HepG2 (cell line): ENCODE results near the gene PRKAG1. TPM values are rescaled to one million over a fixed set of nuclear protein-coding genes. Genes with fewer than 3 reads are reported as not detected.

Experiments used
- ATAC-seq: fragments of 200-7000 bp; cut with Tn5 transposase; 3 replicates; pipeline ENCODE4 v1.9.1; 2020; ENCODE audit warnings: mild to moderate bottlenecking, moderate library complexity
- BruUV-seq: library from RNA; stranded (reverse); fragments of 400-500 nt; replicated peaks from 2 replicates; lab custom pipeline; 2021; lab: Mats Ljungman, UMichigan
- CTCF ChIA-PET: fragments of 300-600 bp; formaldehyde crosslinking; extraction: SDS; loops from one replicate; lab custom pipeline; 2021; ENCODE audit warnings: low total read pairs, inconsistent platforms, low intra/inter-chr PET ratio; lab: Yijun Ruan, JAX
- POLR2A ChIA-PET: fragments of 350-600 bp; sonication (Branson Sonifier 250); formaldehyde crosslinking; loops from one replicate; lab custom pipeline; 2020; ENCODE audit warnings: antibody characterized with exemption, inconsistent platforms; lab: Yijun Ruan, JAX
- DNase-seq: peaks from one replicate; pipeline ENCODE4 v3.0.0-alpha.2; 2015; ENCODE audit warnings: low spot score
- FAIRE-seq: peaks from 3 replicates; lab custom pipeline; 2011; peaks lifted over from hg19 to GRCh38; lab: Jason Lieb, UNC
- H2AFZ ChIP-seq: one replicate; pipeline ENCODE4 v1.6.1; 2011; ENCODE audit warnings: low read length, inconsistent platforms
- H3K27ac ChIP-seq: fragments of 300-600 bp; 3 replicates; pipeline ENCODE4 v1.8.0; 2011; ENCODE audit warnings: mixed run types, mild to moderate bottlenecking, mixed read lengths, low read length, inconsistent platforms; ENCODE audit not compliant: insufficient read depth; ENCODE audit errors: extremely low read length
- H3K27me3 ChIP-seq, 2 experiments: fragments of 200-600 bp in 1 of 2; 2 replicates in 1 of 2; 3 replicates in 1 of 2; pipeline versions ENCODE4 v1.6.0 to v1.8.0; 2011; ENCODE audit warnings: low read length in 2 of 2, mild to moderate bottlenecking in 2 of 2, moderate library complexity in 2 of 2, inconsistent platforms in 1 of 2; ENCODE audit not compliant: insufficient read depth in 2 of 2, control insufficient read depth in 1 of 2
- H3K36me3 ChIP-seq, 2 experiments: fragments of 200-600 bp in 1 of 2; replicated peaks in 1 of 2; 2 replicates in 1 of 2; 3 replicates in 1 of 2; pipeline versions ENCODE4 v1.5.1 to v1.8.0; 2011; ENCODE audit warnings: low read length in 2 of 2, inconsistent platforms in 1 of 2; ENCODE audit not compliant: insufficient read depth in 2 of 2, control insufficient read depth in 1 of 2
- H3K4me1 ChIP-seq: 2 replicates; pipeline ENCODE4 v1.5.1; 2012; ENCODE audit warnings: low read length, inconsistent platforms; ENCODE audit not compliant: insufficient read depth
- H3K4me2 ChIP-seq: 2 replicates; pipeline ENCODE4 v1.6.0; 2011; ENCODE audit warnings: low read depth, low read length, inconsistent platforms
- H3K4me3 ChIP-seq, 3 experiments: fragments of 200-600 bp in 1 of 3; sonication (generic), shearing (Covaris generic) in 1 of 3; replicated peaks in 1 of 3; 2 replicates each; pipeline ENCODE4 v1.5.1; 2011 to 2016; ENCODE audit warnings: low read length in 3 of 3, inconsistent platforms in 2 of 3, low read depth in 2 of 3, mild to moderate bottlenecking in 2 of 3, control low read depth in 1 of 3, mixed read lengths in 1 of 3; ENCODE audit not compliant: insufficient read depth in 1 of 3
- H3K79me2 ChIP-seq: one replicate; pipeline ENCODE4 v1.6.1; 2011; ENCODE audit warnings: low read length, inconsistent platforms; ENCODE audit not compliant: insufficient read depth
- H3K9ac ChIP-seq: 2 replicates; pipeline ENCODE4 v1.6.0; 2011; ENCODE audit warnings: mild to moderate bottlenecking, low read depth, low read length, inconsistent platforms; ENCODE audit not compliant: insufficient read depth
- H3K9me3 ChIP-seq: 2 replicates; pipeline ENCODE4 v1.5.1; 2012; ENCODE audit warnings: mild to moderate bottlenecking, low read length
- H4K20me1 ChIP-seq: 2 replicates; pipeline ENCODE4 v1.6.0; 2011; ENCODE audit warnings: inconsistent platforms, mild to moderate bottlenecking, low read length, moderate library complexity; ENCODE audit not compliant: insufficient read depth
- ZNF496 ChIP-seq: sonication (generic); formaldehyde crosslinking; IDR thresholded peaks from 2 replicates; pipeline ENCODE4 v1.8.1; 2023; ENCODE audit warnings: mild to moderate bottlenecking, moderate library complexity, missing genetic modification reagents; ENCODE audit not compliant: insufficient replicate concordance
- WGBS: methylation state at CpG from one replicate; pipeline ENCODE4 v1.1.6; 2017; ENCODE audit warnings: low lambda C conversion rate; 5-methylcytosine and 5-hydroxymethylcytosine counted together
- in situ Hi-C: cut with HindIII; loops from 2 replicates; pipeline ENCODE4 v1.10.0; 2017; ENCODE audit warnings: low pct_unique_long_range_greater_than_20kb; ENCODE audit not compliant: extremely low pct_ligation_motif_present
- intact Hi-C: fragments of 100-400 bp; cut with micrococcal nuclease; formaldehyde crosslinking; loops from one replicate; pipeline ENCODE4 v1.10.0; 2022; ENCODE audit not compliant: unreplicated experiment
- polyA plus RNA-seq, 8 experiments: library from polyadenylated mRNA; depleted of rRNA in 3 of 8; stranded (reverse) in 7 of 8; unstranded in 1 of 8; fragments of >200 nt; fragmentation: Illumina TruSeq in 4 of 8; extraction: Trizol in 4 of 8; gene quantifications; 2 replicates each; pipeline versions ENCODE4 v1.2.1 to v1.2.3, GENCODE V29; 2011 to 2016; ENCODE audit warnings: low read depth in 4 of 8, missing spikeins in 1 of 8, mixed read lengths in 1 of 8; ENCODE audit not compliant: insufficient read depth in 1 of 8
- total RNA-seq, 5 experiments: library from RNA; depleted of rRNA; stranded (reverse); fragments of >200 nt; fragmentation: Illumina TruSeq; extraction: Trizol; gene quantifications; 2 replicates each; pipeline ENCODE4 v1.2.3, GENCODE V29; 2016; ENCODE audit warnings: low read depth in 1 of 5
- TF ChIP-seq, protein P1 (sequence below): sonication (generic); formaldehyde crosslinking; IDR thresholded peaks from 2 replicates; pipeline ENCODE4 v1.4.0; 2020; ENCODE audit warnings: missing genetic modification reagents, borderline replicate concordance
- TF ChIP-seq, protein P2 (sequence below): sonication (generic); formaldehyde crosslinking; IDR thresholded peaks from 2 replicates; pipeline ENCODE4 v1.4.0; 2020; ENCODE audit warnings: missing genetic modification reagents
- TF ChIP-seq, protein P3 (sequence below): sonication (generic); formaldehyde crosslinking; IDR thresholded peaks from one replicate; pipeline ENCODE4 v1.5.1; 2020; ENCODE audit warnings: mild to moderate bottlenecking, missing genetic modification reagents; ENCODE audit errors: not compliant biosample characterization
- TF ChIP-seq, protein P4 (sequence below): IDR thresholded peaks from 2 replicates; pipeline ENCODE4 v1.6.1; 2016

PRKAG1 gene
- total and polyA plus RNA-seq, 2 of the 13 experiments (the other 11 are each of a cell fraction or from before 2014, with no cell fraction given) = 26.1 to 32.8 TPM

DNA sequence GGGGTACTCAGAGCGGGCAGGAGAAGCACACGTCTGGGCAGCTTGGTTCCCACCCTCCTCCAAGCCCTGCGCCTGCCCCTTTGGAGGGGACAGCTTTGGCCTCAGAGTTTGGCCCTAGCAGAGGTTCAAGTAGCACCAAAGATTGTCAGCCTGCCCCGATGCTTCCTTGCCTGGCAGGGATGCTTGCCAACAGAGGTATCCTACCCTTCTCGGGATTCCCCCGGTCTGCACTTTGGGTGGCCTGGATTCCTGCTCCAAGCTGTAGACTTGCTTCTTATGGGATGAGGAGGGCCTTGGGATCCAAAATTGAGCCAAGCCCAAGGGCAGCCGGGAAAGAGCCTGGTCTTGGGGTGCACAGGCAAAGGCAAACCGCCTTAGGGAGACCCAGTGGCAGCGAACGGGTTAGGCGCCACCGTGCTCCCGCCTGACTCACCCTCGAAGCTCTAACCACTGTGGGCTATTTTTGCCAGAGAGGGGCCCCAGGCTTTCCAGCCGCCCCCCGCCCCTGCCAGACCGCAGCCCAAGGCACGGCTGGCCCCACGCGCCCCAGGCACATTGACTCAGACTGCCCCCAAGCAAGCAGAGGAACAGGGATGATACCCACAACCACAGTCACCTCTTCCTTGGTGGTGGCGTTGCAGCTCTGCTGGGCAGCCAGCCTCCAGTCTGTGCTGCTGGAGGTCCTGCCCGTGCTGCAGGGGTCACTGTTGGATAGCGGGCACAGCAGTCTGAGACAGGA, 46.2 kb downstream of the PRKAG1 start:
- DNase-seq = no peak
- in situ Hi-C loops (no loop called here), intact Hi-C loops (no loop called here)
- Histone ChIP-seq H3K9me3 (no peaks in the 10 kb centered on the region), H3K4me1 (peaks cover 56% of the 10 kb centered on the region), H3K27ac (no peak overlapping the region), H3K79me2 (no peaks in the 10 kb centered on the region), H3K36me3 (no peaks in the 10 kb centered on the region), H3K9ac (no peak overlapping the region), H2AFZ (no peak overlapping the region), H3K27me3 (peaks cover 24 to 78% of the 10 kb centered on the region in 2 experiments), H3K4me3 (no peak overlapping the region), H3K4me2 (no peak overlapping the region), H4K20me1 (peaks cover 9% of the 10 kb centered on the region; the same call in 1 of the 2 replicates)
- CTCF ChIA-PET = interaction anchor here (2.7 kb wide), 1 partner anchor 23 kb away, joined by 11 read pairs; no protein-coding TSS in a partner anchor
- 16% methylated on average over 15 of the region's 23 CpGs for WGBS
- POLR2A ChIA-PET = interaction anchor here (1.5 kb wide), 1 partner anchor 15 kb away, joined by 5 read pairs; the partner anchor contains the start of gene ARF3
- no TSS peak for BruUV-seq
- peak; percentile 42 for ATAC-seq
- FAIRE-seq = no peak
- TF ChIP-seq, protein P1, sequence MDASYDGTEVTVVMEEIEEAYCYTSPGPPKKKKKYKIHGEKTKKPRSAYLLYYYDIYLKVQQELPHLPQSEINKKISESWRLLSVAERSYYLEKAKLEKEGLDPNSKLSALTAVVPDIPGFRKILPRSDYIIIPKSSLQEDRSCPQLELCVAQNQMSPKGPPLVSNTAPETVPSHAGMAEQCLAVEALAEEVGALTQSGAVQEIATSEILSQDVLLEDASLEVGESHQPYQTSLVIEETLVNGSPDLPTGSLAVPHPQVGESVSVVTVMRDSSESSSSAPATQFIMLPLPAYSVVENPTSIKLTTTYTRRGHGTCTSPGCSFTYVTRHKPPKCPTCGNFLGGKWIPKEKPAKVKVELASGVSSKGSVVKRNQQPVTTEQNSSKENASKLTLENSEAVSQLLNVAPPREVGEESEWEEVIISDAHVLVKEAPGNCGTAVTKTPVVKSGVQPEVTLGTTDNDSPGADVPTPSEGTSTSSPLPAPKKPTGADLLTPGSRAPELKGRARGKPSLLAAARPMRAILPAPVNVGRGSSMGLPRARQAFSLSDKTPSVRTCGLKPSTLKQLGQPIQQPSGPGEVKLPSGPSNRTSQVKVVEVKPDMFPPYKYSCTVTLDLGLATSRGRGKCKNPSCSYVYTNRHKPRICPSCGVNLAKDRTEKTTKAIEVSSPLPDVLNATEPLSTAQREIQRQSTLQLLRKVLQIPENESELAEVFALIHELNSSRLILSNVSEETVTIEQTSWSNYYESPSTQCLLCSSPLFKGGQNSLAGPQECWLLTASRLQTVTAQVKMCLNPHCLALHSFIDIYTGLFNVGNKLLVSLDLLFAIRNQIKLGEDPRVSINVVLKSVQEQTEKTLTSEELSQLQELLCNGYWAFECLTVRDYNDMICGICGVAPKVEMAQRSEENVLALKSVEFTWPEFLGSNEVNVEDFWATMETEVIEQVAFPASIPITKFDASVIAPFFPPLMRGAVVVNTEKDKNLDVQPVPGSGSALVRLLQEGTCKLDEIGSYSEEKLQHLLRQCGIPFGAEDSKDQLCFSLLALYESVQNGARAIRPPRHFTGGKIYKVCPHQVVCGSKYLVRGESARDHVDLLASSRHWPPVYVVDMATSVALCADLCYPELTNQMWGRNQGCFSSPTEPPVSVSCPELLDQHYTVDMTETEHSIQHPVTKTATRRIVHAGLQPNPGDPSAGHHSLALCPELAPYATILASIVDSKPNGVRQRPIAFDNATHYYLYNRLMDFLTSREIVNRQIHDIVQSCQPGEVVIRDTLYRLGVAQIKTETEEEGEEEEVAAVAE (CRISPR knock-in tag) = no peak
- TF ChIP-seq, protein P2, sequence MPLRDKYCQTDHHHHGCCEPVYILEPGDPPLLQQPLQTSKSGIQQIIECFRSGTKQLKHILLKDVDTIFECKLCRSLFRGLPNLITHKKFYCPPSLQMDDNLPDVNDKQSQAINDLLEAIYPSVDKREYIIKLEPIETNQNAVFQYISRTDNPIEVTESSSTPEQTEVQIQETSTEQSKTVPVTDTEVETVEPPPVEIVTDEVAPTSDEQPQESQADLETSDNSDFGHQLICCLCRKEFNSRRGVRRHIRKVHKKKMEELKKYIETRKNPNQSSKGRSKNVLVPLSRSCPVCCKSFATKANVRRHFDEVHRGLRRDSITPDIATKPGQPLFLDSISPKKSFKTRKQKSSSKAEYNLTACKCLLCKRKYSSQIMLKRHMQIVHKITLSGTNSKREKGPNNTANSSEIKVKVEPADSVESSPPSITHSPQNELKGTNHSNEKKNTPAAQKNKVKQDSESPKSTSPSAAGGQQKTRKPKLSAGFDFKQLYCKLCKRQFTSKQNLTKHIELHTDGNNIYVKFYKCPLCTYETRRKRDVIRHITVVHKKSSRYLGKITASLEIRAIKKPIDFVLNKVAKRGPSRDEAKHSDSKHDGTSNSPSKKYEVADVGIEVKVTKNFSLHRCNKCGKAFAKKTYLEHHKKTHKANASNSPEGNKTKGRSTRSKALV = peak; percentile 81; the same call in 1 of the 2 replicates
- TF ChIP-seq, protein P3, sequence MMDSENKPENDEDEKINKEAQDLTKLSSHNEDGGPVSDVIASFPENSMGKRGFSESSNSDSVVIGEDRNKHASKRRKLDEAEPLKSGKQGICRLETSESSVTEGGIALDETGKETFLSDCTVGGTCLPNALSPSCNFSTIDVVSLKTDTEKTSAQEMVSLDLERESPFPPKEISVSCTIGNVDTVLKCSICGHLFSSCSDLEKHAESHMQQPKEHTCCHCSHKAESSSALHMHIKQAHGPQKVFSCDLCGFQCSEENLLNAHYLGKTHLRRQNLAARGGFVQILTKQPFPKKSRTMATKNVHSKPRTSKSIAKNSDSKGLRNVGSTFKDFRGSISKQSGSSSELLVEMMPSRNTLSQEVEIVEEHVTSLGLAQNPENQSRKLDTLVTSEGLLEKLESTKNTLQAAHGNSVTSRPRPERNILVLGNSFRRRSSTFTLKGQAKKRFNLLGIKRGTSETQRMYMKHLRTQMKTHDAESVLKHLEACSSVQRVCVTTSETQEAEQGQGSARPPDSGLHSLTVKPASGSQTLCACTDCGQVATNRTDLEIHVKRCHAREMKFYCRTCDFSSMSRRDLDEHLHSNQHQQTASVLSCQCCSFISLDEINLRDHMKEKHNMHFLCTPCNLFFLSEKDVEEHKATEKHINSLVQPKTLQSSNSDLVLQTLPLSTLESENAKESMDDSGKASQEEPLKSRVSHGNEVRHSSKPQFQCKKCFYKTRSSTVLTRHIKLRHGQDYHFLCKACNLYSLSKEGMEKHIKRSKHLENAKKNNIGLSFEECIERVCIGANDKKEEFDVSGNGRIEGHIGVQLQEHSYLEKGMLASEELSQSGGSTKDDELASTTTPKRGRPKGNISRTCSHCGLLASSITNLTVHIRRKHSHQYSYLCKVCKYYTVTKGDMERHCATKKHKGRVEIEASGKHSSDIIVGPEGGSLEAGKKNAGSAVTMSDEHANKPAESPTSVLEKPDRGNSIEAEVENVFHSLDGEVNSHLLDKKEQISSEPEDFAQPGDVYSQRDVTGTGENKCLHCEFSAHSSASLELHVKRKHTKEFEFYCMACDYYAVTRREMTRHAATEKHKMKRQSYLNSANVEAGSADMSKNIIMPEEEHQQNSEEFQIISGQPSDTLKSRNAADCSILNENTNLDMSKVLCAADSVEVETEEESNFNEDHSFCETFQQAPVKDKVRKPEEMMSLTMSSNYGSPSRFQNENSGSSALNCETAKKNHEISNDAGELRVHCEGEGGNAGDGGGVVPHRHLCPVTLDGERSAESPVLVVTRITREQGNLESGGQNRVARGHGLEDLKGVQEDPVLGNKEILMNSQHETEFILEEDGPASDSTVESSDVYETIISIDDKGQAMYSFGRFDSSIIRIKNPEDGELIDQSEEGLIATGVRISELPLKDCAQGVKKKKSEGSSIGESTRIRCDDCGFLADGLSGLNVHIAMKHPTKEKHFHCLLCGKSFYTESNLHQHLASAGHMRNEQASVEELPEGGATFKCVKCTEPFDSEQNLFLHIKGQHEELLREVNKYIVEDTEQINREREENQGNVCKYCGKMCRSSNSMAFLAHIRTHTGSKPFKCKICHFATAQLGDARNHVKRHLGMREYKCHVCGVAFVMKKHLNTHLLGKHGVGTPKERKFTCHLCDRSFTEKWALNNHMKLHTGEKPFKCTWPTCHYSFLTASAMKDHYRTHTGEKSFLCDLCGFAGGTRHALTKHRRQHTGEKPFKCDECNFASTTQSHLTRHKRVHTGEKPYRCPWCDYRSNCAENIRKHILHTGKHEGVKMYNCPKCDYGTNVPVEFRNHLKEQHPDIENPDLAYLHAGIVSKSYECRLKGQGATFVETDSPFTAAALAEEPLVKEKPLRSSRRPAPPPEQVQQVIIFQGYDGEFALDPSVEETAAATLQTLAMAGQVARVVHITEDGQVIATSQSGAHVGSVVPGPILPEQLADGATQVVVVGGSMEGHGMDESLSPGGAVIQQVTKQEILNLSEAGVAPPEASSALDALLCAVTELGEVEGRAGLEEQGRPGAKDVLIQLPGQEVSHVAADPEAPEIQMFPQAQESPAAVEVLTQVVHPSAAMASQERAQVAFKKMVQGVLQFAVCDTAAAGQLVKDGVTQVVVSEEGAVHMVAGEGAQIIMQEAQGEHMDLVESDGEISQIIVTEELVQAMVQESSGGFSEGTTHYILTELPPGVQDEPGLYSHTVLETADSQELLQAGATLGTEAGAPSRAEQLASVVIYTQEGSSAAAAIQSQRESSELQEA (CRISPR knock-in tag) = no peak
- TF ChIP-seq, protein P4, sequence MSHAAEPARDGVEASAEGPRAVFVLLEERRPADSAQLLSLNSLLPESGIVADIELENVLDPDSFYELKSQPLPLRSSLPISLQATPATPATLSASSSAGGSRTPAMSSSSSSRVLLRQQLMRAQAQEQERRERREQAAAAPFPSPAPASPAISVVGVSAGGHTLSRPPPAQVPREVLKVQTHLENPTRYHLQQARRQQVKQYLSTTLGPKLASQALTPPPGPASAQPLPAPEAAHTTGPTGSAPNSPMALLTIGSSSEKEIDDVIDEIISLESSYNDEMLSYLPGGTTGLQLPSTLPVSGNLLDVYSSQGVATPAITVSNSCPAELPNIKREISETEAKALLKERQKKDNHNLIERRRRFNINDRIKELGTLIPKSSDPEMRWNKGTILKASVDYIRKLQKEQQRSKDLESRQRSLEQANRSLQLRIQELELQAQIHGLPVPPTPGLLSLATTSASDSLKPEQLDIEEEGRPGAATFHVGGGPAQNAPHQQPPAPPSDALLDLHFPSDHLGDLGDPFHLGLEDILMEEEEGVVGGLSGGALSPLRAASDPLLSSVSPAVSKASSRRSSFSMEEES = no peak
- TF ChIP-seq ZNF496 (CRISPR knock-in tag) = no peak
